ENCODE results near the gene APOBEC3H.
"Not testable (repeated sequence)": the region's sequence is repeated elsewhere in the genome, so short reads cannot be mapped to it uniquely, and the experiment has no call there.

The APOBEC3H gene

DNA sequence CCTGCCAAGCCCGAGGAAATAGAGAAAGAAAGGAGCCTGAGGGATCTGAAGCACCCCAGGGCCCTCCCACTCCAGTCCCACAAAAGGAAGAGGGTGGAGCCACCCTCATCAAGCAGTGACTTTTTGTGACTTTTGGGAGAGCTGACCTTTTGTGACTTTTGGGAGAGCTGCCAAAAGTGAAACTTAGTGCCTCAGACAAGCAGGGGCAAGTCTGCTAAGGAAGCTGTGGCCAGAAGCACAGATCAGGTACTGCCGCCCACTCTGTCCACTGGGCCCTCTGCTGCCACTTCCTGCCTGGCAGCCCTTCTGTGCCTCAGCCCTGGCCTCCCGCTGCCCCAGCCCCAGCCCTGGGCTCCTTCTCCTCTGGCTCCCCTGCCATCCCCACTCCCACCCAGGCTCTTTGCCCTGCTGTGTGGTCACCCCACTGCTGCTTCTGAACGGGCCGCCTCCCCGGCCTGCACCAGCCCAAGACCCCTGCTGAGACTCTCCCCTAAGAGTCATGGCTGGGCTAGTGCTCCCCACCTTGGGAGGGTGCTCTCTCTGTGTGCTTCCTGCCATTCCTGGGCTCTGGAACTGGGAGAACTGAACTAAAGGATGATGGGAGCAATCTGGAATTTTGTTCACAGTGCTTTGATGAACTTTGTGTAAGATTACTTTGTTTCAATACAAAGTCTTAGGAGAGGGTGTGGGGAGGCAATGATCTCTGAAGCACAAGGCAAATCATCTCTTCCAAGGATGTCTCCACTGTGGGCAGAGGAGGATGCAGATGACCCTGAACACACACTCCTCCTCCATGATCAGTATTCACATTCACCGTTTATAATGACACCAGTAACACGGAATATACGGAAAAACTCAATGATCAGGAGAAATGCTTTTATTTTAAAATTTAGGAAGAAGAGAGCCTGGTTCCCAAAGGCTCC is at the start of gene APOBEC3H:
APOBEC3H (plus strand) TSS at position 147 of the 923 bp plus-strand sequence. CDS start 3,035 bp downstream, outside the sequence.
- no peak for DNase-seq

GRCh38 chr22:39049486-39049885 is 47.6 kb upstream of the APOBEC3H start:
- not testable (repeated sequence) for DNase-seq

DNA sequence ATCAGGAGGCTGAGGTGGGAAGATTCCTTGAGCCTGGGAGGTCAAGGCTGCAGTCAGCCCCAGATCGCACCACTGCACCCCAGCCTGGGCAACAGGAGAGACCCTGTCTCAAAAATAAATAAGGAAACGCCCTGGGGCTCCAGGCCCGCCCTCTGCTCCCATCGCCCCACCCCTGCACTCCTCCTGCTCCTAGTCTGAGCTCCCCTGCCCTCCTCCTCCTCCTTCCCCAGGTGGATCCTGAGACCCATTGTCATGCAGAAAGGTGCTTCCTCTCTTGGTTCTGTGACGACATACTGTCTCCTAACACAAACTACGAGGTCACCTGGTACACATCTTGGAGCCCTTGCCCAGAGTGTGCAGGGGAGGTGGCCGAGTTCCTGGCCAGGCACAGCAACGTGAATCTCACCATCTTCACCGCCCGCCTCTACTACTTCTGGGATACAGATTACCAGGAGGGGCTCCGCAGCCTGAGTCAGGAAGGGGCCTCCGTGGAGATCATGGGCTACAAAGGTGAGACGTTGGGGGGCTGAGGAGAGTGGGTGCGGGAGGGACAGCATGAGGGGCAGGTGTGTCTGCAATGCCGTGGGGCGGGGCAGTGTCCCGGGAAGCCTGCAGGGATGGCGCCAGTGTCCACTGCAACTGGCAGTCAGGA is 45.1 kb upstream of the APOBEC3H start:
- DNase-seq, result not testable (repeated sequence)

DNA sequence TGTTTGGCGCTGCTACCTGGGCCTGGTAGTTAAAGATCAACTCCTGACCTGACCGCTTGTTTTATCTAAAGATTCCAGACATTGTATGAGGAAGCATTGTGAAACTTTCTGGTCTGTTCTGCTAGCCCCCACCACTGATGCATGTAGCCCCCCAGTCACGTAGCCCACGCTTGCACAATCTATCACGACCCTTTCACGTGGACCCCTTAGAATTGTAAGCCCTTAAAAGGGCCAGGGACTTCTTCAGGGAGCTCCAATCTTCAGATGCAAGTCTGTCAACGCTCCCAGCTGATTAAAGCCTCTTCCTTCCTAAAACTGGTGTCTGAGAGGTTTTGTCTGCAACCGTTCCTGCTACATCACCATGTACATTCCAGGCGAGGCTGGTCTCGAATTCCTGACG is 41.4 kb upstream of the APOBEC3H start:
- no peak for DNase-seq

DNA sequence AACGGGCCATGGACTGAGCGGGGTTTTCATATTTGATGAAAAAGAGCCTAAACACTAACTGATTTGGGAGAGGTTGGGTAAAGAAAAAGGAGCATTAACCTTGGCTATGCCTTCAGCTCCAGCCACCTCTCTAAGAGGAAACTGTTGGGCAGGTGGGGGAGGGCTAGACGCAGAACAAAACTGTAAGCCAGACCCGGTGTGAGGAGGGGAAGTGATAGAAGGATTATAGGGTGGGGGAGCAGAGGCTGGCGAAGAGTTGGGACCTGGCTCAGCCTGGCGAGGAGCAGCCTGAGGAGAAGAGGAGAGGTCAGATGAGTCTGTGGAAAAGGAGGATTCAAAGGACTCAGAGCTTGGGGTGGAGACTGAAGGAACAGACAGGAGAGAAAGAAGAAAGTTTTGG is 35.8 kb upstream of the APOBEC3H start:
- not testable (repeated sequence) for DNase-seq

DNA sequence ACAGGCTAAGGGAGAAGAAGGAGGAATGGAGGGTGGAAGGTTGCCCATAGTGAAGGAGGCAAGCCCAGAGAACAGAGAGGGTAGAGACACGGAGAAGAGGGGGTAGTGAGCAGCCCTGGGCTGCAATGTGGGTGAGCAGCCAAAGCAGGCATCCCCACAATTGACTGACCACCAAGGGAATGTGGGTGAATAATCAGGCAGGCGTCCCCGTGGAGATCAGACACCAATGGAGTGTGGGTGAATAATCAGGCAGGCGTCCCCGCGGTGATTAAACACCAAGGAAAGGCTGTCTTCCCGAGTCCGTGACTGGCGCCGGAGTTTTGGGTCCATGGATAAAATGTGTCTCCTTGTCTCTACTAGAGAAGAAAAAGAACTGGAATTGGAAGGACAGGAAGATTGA is 35.1 kb upstream of the APOBEC3H start:
- not testable (repeated sequence) for DNase-seq

DNA sequence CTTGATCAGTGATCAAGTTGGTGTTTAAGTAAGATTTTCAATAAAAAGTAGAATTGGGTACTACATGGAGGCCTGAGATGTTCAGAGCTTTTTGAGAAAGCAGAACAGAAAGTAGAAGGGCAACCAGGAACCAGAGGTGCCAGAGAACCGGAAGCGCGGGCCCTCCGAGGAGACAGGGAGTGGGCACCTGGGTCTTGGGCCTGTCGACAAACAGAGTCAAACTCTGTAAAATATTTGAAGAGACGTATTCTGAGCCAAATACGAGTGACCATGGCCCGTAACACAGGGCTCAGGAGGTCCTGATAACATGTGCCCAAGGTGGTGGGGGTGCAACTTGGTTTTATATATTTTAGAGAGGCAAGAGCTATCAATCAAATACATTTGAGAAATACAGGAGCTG is 33.1 kb upstream of the APOBEC3H start:
- not testable (repeated sequence) for DNase-seq

DNA sequence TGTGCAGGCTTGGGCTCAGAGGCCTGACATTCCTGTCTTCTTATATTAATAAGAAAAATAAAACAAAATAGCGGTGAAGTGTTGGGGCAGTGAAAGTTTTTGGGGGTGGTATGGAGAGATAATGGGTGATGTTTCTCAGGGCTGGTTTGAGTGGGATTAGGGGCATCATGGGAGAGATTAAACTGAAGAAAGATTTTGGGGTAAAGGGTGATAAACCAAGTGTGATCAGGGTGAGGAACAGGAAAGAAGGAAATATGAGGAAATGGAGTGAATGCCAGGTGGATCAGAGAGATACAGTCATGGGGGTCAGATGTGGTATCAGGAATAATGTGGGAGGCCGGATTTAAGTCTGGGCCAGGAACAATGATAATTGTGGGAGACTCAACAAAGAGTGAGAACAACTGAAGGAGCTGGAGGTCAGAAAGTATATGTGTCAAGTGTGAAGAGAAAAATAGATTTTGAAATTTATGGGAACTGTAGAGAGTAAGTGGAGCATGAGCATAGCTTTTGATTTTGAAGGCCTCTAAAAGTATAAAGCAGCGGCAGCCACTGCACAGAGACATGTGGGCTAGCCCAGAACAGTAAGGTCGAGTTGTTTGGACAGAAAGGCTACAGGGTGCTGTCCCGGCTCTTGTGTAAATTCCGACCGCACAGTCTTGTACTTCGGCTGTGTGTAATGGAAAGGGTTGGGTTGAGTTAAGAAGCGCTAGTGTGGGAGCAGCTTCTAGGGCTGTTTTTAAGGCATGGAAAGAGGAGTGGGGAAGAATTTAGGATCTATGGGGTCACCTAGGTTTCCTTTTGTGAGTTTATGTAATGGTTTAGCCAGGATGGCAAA is 30.4 kb upstream of the APOBEC3H start:
- DNase-seq, result not testable (repeated sequence)

- DNase-seq, result no peak
Observed at GRCh38 chr22:39068033-39068785, 28.8 kb upstream of the APOBEC3H start.

DNA sequence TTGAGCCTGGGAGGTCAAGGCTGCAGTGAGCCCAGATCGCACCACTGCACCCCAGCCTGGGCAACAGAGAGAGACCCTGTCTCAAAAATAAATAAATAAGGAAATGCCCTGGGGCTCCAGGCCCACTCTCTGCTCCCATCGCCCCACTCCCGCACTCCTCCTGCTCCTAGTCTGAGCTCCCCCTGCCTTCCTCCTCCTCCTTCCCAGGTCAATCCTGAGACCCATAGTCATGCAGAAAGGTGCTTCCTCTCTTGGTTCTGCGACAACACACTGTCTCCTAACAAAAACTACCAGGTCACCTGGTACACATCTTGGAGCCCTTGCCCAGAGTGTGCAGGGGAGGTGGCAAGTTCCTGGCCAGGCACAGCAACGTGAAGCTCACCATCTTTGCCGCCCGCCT is 26.9 kb upstream of the APOBEC3H start:
- DNase-seq, result no peak

- DNase-seq, result not testable (repeated sequence)
Observed at GRCh38 chr22:39072581-39072981, 24.5 kb upstream of the APOBEC3H start.

DNA sequence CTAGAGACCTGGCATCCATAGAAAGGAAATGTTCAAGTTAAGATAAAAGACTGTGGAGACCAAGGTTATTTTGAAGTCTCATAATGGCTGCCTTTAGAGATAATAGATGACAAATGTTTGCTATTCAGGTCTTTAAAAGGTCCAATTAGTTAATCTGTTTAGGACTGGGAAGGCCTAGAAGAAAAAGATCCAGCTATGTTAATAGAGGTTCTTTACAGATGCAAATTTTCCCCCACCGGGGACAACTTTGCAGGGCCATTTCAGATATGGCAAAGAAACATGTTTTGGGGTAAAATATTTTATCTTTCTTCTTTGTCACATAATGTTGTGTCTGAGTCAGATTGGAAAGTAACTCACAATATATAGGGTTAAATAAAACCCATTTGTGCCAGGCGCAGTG is 23.1 kb upstream of the APOBEC3H start:
- DNase-seq, result no peak

- DNase-seq, result not testable (repeated sequence)
Observed at GRCh38 chr22:39076155-39077025, 20.7 kb upstream of the APOBEC3H start.

DNA sequence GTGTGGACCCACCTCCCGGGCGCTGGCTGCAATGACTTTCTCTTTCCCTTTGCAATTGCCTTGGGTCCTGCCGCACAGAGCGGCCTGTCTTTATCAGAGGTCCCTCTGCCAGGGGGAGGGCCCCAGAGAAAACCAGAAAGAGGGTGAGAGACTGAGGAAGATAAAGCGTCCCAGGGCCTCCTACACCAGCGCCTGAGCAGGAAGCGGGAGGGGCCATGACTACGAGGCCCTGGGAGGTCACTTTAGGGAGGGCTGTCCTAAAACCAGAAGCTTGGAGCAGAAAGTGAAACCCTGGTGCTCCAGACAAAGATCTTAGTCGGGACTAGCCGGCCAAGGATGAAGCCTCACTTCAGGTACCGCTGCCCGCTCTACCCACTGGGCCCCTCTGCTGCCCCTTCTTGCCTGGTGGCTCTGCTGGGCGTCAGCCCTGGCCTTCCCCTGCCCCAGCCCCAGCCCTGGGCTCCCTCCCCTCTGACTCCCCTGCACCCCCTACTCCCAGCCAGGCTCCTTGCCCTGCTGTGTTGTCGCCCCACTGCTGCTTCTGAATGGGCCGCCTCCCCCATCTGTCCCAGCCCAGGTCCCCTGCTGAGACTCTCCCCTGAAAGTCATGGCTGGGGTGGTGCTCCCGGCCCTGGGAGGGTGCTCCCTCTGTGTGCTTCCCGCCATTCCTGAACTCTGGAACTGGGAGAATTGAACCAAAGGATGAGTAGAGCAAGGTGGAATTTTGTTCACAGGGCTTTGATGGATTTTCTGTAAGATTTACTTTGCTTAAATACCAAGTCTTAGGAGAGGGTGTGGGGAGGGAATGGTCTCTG is 19.8 kb upstream of the APOBEC3H start, which contains the start of gene APOBEC3G:
APOBEC3G (plus strand) TSS at position 250 of the 815 bp plus-strand sequence; CDS start at position 337, 87 bp downstream.
- peak; percentile 44 for DNase-seq

GRCh38 chr22:39077912-39078311 is 19.1 kb upstream of the APOBEC3H start:
- DNase-seq, result not testable (repeated sequence)

DNA sequence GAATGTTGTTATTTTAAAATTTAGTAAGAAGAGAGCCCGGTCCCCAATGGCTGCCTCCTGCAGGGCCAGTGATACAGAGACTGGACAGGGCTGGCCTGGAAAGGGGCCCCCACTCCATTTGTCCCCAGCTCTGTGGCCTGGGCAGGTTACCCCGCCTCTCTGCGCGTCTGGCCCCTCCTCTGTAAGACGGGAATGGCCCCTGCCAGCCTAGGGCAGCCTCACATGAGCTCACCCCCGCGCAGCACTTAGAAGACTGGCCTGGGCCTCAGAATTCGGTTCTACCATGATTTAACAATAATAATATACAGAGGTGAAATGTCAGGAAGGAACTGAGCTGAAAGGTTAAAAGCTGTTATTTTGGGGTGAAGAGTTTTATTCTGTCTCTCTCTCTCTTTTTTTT is 18.7 kb upstream of the APOBEC3H start:
- no peak for DNase-seq

GRCh38 chr22:39079054-39079637 is 17.9 kb upstream of the APOBEC3H start:
- not testable (repeated sequence) for DNase-seq

DNA sequence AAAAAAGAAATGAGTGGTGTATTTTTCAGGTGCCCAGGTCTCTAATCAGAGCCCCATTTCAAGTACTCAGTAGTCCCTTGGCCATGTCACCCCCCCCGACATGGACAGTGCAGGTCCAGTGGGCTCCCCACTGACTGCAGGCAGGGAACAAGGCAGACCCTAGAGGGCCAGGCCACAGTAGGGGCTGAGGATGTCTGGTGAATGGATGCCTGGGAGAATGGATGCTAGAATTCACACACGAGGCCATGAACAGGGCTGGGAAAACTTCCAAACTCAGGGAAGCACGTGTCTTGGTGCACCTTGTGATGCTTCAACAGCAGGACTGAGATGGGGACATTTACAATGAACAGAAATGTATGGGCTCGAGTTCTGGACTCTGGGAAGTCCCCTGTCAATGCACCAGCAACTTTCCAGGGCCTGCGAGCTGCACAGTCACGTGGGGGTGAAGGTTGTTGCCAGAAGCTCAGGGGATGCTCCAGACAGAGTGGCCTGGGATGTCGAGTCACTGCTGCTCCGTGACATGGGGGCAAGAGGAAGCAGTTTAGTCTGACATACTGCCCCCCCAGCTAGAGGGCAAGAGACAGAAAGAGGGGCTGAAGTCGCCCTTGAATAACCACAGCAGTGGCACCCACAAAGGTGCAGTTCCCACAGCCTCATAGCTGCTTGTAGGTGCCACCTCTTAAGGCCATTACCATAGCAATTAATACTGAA is 16.8 kb upstream of the APOBEC3H start:
- DNase-seq, result no peak

- DNase-seq, result no peak
Observed at GRCh38 chr22:39081016-39081415, 16.0 kb upstream of the APOBEC3H start.

Data from stimulated activated CD4-positive, alpha-beta T cell treated with anti-CD3 and anti-CD28 coated beads, Interleukin-1b, Interleukin-23, amount 100 ng/mL, for 48 hours (primary cell).